Left lung (tissue), 10 donors: ENCODE results near the gene VSTM2B. TPM values are rescaled to one million over a fixed set of nuclear protein-coding genes. Genes with fewer than 3 reads are reported as not detected.
A peak's percentile ranks its signal among the peaks of the same experiment; 100 is the strongest.

Experiments used
- ATAC-seq: fragments of 200-7000 bp; cut with Tn5 transposase; one replicate; pipeline ENCODE4 v1.9.1; 2020; ENCODE audit warnings: moderate library complexity
- DNase-seq, 4 donors: peaks; one replicate each; pipeline ENCODE4 v3.0.0-alpha.2; 2013 to 2020
- H3K27ac ChIP-seq, 2 donors: fragments of 200-600 bp; sonication (generic) in 1 of 2; one replicate each; pipeline versions ENCODE4 v1.5.0 to v1.8.0; 2020 to 2021
- H3K27me3 ChIP-seq, 2 donors: fragments of 200-600 bp; sonication (generic) in 1 of 2; one replicate each; pipeline versions ENCODE4 v1.5.0 to v1.8.0; 2020 to 2021
- H3K36me3 ChIP-seq, 2 donors: fragments of 200-600 bp; sonication (generic) in 1 of 2; one replicate each; pipeline versions ENCODE4 v1.5.0 to v1.8.0; 2020 to 2021
- H3K4me1 ChIP-seq, 2 donors: fragments of 200-600 bp; one replicate each; pipeline ENCODE4 v1.8.0; 2021
- H3K4me3 ChIP-seq, 2 donors: fragments of 200-600 bp; sonication (generic) in 1 of 2; one replicate each; pipeline versions ENCODE4 v1.5.0 to v1.8.0; 2020 to 2021; ENCODE audit warnings: mild to moderate bottlenecking in 1 of 2
- H3K9me3 ChIP-seq, 2 donors: fragments of 200-600 bp; sonication (generic) in 1 of 2; one replicate each; pipeline versions ENCODE4 v1.5.0 to v1.8.0; 2020 to 2021
- CTCF ChIP-seq, 2 donors: fragments of 200-600 bp; sonication (generic) in 1 of 2; IDR thresholded peaks; one replicate each; pipeline versions ENCODE4 v1.5.0 to v1.8.0; 2021; ENCODE audit warnings: antibody characterized with exemption in 2 of 2
- intact Hi-C, 2 donors: fragments of 100-400 bp; cut with DNase I; formaldehyde crosslinking; loops; one replicate each; pipeline versions ENCODE4 v1.11.2 to v1.14.2; 2022
- polyA plus RNA-seq, 6 donors: library from polyadenylated mRNA; unstranded; fragments of 120-200 nt; gene quantifications; one replicate each; pipeline ENCODE4 v1.2.1, GENCODE V29; 2013; ENCODE audit not compliant: insufficient read length in 6 of 6
- total RNA-seq, 2 donors: library from RNA; stranded (reverse); fragmentation: NEBNext Ultra II Directional; extraction: Animal tissue kit (Norgen Biotek cat#: 25700); gene quantifications; one replicate each; pipeline ENCODE4 v1.2.1, GENCODE V29; 2021
- donor health status: DM: no; HTN: yes; CAD: no.
- donor health status: DM: no; HTN: no; CAD: no.

VSTM2B gene
- total and polyA plus RNA-seq, 8 donors, result not detected

- Histone ChIP-seq H3K4me1 (peaks cover 7 to 21% of the 10 kb centered on the region in 2 donors), H3K27me3 (no peaks in the 10 kb centered on the region), H3K36me3 (peaks cover 0 to 26% of the 10 kb centered on the region in 2 donors), H3K9me3 (no peaks in the 10 kb centered on the region), H3K4me3 (peak overlapping the region; percentile 61 to 62), H3K27ac (peak overlapping the region; percentile 93 to 95)
- no peak for TF ChIP-seq CTCF (IDR thresholded peaks at IDR 0.05)
- intact Hi-C loops, result loop anchor here in 1 of 2 donors (5.0 kb wide), 1 partner anchor 106 kb away; no protein-coding TSS in a partner anchor
- ATAC-seq (peak; percentile 39), DNase-seq (no peak)
These were observed 80.6 kb downstream of the VSTM2B start for GRCh38 chr19:29606420-29606747.

- DNase-seq (no peak), ATAC-seq (no peak)
- H3K36me3 ChIP-seq, result peaks cover 0 to 58% of the 10 kb centered on the region in 2 donors
- no peaks in the 10 kb centered on the region for H3K27me3 ChIP-seq
- intact Hi-C loops, result loop anchor here in 1 of 2 donors (5.0 kb wide), 1 partner anchor 103 kb away; no protein-coding TSS in a partner anchor
- H3K9me3 ChIP-seq, result no peaks in the 10 kb centered on the region
- no peak for TF ChIP-seq CTCF (IDR thresholded peaks at IDR 0.05)
- no peak overlapping the region for H3K27ac ChIP-seq
- H3K4me1 ChIP-seq, result peaks cover 7 to 21% of the 10 kb centered on the region in 2 donors
- no peak overlapping the region for H3K4me3 ChIP-seq
These were observed 83.8 kb downstream of the VSTM2B start for GRCh38 chr19:29609636-29610035.

- H3K9me3 ChIP-seq, result no peaks in the 10 kb centered on the region
- H3K4me1 ChIP-seq, result peaks cover 7 to 16% of the 10 kb centered on the region in 2 donors
- no peak for DNase-seq
- ATAC-seq, result no peak
- H3K4me3 ChIP-seq, result no peak overlapping the region
- H3K27ac ChIP-seq, result no peak overlapping the region
- no peaks in the 10 kb centered on the region for H3K27me3 ChIP-seq
- intact Hi-C loops, result no loop called here
- TF ChIP-seq CTCF (IDR thresholded peaks at IDR 0.05), result no peak
- peaks cover 0 to 64% of the 10 kb centered on the region in 2 donors for H3K36me3 ChIP-seq
These were observed 84.4 kb downstream of the VSTM2B start for GRCh38 chr19:29610213-29610573.

- Histone ChIP-seq H3K36me3 (peaks cover 0 to 69% of the 10 kb centered on the region in 2 donors), H3K9me3 (no peaks in the 10 kb centered on the region), H3K4me3 (no peak overlapping the region), H3K27me3 (no peaks in the 10 kb centered on the region), H3K4me1 (peaks cover 7 to 11% of the 10 kb centered on the region in 2 donors), H3K27ac (no peak overlapping the region)
- ATAC-seq (peak; percentile 85), DNase-seq (peak in 3 of 4 donors; percentile 44 to 77 (median 76))
- intact Hi-C loops, result no loop called here
- peak; percentile 80 to 88 for TF ChIP-seq CTCF (IDR thresholded peaks at IDR 0.05)
These were observed 84.9 kb downstream of the VSTM2B start for GRCh38 chr19:29610574-29611271.

GRCh38 chr19:29612121-29612520, 86.3 kb downstream of the VSTM2B start:
- Histone ChIP-seq H3K4me1 (peaks cover 1 to 4% of the 10 kb centered on the region in 2 donors), H3K36me3 (peaks cover 0 to 81% of the 10 kb centered on the region in 2 donors), H3K27me3 (no peaks in the 10 kb centered on the region), H3K9me3 (no peaks in the 10 kb centered on the region), H3K4me3 (no peak overlapping the region), H3K27ac (no peak overlapping the region)
- intact Hi-C loops, result no loop called here
- ATAC-seq, result no peak
- no peak for DNase-seq
- TF ChIP-seq CTCF (IDR thresholded peaks at IDR 0.05), result no peak
